Epithelial cell of proximal tubule (primary cell): ENCODE measurements around the gene WDFY4. TPM values are rescaled to one million over a fixed set of nuclear protein-coding genes. Genes with fewer than 3 reads are reported as not detected.

Source experiments
- DNase-seq: peaks from one replicate; pipeline ENCODE4 v3.0.0-alpha.2; 2011; ENCODE audit warnings: low read depth
- H3K4me3 ChIP-seq: 2 replicates; pipeline ENCODE4 v1.5.1; 2011; ENCODE audit warnings: low read depth, mild to moderate bottlenecking, low read length
- CTCF ChIP-seq: conservative IDR thresholded peaks from 2 replicates; pipeline ENCODE4 v1.5.1; 2012; ENCODE audit warnings: low read depth, mild to moderate bottlenecking, low read length
- total RNA-seq: library from RNA; depleted of rRNA; stranded (reverse); fragments of >200 nt; gene quantifications from 2 replicates; pipeline ENCODE4 v1.2.3, GENCODE V29; 2015

Gene WDFY4
- total RNA-seq, 1 donor from 2014 or later, result not detected

DNA sequence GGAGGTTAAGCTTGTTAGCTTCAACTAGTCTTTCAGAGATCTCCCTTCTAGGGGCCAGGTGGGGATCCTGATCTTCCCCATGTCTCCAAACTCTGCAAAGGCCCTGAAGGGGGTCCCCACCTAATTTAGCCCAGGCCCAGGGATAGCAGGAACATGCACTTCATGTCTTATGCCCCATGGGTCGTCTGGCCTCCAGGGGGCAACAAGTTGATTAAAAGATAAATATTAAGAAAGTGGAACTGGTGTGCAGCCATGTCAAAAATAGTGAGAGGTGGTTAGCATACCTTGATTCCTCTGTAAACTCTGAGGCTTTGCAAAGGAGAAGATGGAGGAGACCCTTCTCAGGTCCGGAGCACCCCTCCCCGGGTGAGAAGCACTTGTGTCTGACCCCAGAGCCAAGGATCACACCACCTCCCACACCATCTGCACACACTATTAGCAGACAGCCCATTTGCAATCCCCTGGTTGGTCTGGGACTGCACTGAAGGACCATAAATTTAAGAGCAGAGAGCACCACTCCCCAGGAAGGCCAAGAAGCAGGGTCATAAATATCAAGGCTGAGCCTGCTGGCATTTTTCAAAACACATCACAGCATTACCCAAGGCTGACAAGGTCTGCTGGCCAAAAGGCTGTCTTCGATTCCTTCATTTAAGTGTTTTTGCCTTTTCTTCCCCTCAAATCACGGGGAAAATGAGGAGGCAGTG lies 299.1 kb downstream of the WDFY4 start:
- H3K4me3 ChIP-seq, result no peak overlapping the region
- no peak for TF ChIP-seq CTCF
- DNase-seq, result no peak

GRCh38 chr10:48985621-48986158 lies 301.0 kb downstream of the WDFY4 start:
- DNase-seq, result no peak
- no peak for TF ChIP-seq CTCF

DNA sequence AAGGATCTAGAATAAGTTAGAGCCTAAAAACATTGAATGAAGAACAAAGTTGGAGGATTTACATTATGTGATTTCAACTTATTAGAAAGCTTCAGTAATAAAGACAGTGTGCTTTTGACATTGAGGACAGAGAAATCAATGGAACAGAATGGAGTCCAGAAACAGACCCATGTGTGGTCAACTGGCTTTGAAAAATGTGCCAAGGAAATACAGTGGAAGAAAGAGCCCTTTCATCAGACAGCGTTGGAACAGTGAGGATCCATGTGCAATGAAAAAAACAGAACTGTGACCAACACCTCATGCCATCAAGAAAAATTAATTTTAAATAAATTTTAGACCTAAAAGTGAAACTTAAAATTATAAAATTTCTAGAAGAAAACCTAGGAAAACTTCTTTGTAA lies 305.6 kb downstream of the WDFY4 start:
- TF ChIP-seq CTCF, result no peak
- DNase-seq, result no peak
- no peak overlapping the region for H3K4me3 ChIP-seq

More at GRCh38 chr10:48985621-48986158, 301.0 kb downstream of the WDFY4 start:
- H3K4me3 ChIP-seq, result no peak overlapping the region

DNA sequence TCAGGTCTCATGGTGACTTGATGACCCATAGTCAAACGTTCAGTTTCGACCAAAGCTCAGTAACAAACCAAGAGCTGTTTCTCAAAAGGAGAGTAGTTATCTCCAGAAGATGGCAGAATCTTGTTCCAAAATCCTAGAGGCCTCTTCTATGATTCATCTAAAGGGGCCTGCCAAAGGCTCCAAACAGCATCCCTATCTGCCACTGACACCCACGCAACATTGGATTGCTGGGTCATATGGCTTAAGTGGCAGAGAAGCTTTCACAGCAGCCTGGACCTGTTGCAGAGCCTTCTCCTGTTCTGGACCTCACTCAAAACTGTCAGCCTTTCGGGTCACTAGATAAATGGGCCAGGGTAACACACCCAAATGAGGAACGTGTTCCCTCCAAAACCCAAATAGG lies 309.0 kb downstream of the WDFY4 start:
- DNase-seq, result no peak
- H3K4me3 ChIP-seq, result no peak overlapping the region
- TF ChIP-seq CTCF, result no peak

GRCh38 chr10:48996329-48996728 lies 311.7 kb downstream of the WDFY4 start:
- no peak overlapping the region for H3K4me3 ChIP-seq
- DNase-seq, result no peak
- TF ChIP-seq CTCF, result no peak

- no peak for DNase-seq
These were observed 314.7 kb downstream of the WDFY4 start for GRCh38 chr10:48999346-48999745.

More at GRCh38 chr10:48999346-48999745, 314.7 kb downstream of the WDFY4 start:
- no peak overlapping the region for H3K4me3 ChIP-seq
- no peak for TF ChIP-seq CTCF
